K562 (cell line): ENCODE data around the gene PEX10. TPM values are rescaled to one million over a fixed set of nuclear protein-coding genes. Genes with fewer than 3 reads are reported as not detected.

ENCODE experiments used
- COPS2 ChIP-seq: fragments of 450-650 bp; conservative IDR thresholded peaks from 2 replicates; pipeline ENCODE4 v1.6.1; 2016; ENCODE audit warnings: mild to moderate bottlenecking, moderate library complexity
- HLTF ChIP-seq: fragments of 450-650 bp; IDR thresholded peaks from 2 replicates; pipeline ENCODE4 v1.6.1; 2016
- MAFF ChIP-seq: IDR thresholded peaks from 2 replicates; pipeline ENCODE4 v1.6.1; 2012; ENCODE audit warnings: low read length, improper control_type of control experiment
- MAX ChIP-seq: sonication (generic); formaldehyde crosslinking; IDR thresholded peaks from 2 replicates; pipeline ENCODE4 v1.9.0; 2022; ENCODE audit warnings: mild to moderate bottlenecking, missing genetic modification reagents
- ZC3H8 ChIP-seq: fragments of 450-650 bp; IDR thresholded peaks from 2 replicates; pipeline ENCODE4 v1.6.1; 2017
- polyA plus RNA-seq, 8 experiments: library from polyadenylated mRNA; depleted of rRNA in 4 of 8; stranded (reverse) in 5 of 8; unstranded in 3 of 8; fragments of >200 nt; fragmentation: Nextera tagmentation in 2 of 8; fragmentation: Illumina TruSeq in 1 of 8; extraction: Ambion mirVana in 2 of 8; extraction: Trizol in 1 of 8; gene quantifications; 2 replicates each; pipeline versions ENCODE4 v1.2.1 to v1.2.3, GENCODE V29; 2011 to 2014; ENCODE audit warnings: inconsistent platforms in 1 of 8, missing spikeins in 1 of 8
- total RNA-seq, 7 experiments: library from RNA; depleted of rRNA in 6 of 7; stranded (reverse); fragments of >200 nt in 6 of 7; fragmentation: Illumina TruSeq in 2 of 7; extraction: Trizol in 2 of 7; gene quantifications; 2 replicates each; pipeline versions ENCODE4 v1.2.1 to v1.2.3, GENCODE V29; 2011 to 2021; ENCODE audit warnings: low replicate concordance in 1 of 7
- TF ChIP-seq, protein P1 (sequence below), 2 experiments: fragments of 450-650 bp; IDR thresholded peaks; 2 replicates each; pipeline ENCODE4 v1.6.1; 2016; ENCODE audit warnings: mild to moderate bottlenecking in 2 of 2, borderline replicate concordance in 1 of 2, low read depth in 1 of 2, moderate library complexity in 1 of 2

The PEX10 gene
- total and polyA plus RNA-seq, 9 of the 15 experiments (the other 6 are each of a cell fraction or from before 2014, with no cell fraction given) = 0.03 to 26.2 (median 8.7) TPM

GRCh38 chr1:2394220-2394619 lies 18.1 kb downstream of the PEX10 start (continued):
- TF ChIP-seq, protein P1, sequence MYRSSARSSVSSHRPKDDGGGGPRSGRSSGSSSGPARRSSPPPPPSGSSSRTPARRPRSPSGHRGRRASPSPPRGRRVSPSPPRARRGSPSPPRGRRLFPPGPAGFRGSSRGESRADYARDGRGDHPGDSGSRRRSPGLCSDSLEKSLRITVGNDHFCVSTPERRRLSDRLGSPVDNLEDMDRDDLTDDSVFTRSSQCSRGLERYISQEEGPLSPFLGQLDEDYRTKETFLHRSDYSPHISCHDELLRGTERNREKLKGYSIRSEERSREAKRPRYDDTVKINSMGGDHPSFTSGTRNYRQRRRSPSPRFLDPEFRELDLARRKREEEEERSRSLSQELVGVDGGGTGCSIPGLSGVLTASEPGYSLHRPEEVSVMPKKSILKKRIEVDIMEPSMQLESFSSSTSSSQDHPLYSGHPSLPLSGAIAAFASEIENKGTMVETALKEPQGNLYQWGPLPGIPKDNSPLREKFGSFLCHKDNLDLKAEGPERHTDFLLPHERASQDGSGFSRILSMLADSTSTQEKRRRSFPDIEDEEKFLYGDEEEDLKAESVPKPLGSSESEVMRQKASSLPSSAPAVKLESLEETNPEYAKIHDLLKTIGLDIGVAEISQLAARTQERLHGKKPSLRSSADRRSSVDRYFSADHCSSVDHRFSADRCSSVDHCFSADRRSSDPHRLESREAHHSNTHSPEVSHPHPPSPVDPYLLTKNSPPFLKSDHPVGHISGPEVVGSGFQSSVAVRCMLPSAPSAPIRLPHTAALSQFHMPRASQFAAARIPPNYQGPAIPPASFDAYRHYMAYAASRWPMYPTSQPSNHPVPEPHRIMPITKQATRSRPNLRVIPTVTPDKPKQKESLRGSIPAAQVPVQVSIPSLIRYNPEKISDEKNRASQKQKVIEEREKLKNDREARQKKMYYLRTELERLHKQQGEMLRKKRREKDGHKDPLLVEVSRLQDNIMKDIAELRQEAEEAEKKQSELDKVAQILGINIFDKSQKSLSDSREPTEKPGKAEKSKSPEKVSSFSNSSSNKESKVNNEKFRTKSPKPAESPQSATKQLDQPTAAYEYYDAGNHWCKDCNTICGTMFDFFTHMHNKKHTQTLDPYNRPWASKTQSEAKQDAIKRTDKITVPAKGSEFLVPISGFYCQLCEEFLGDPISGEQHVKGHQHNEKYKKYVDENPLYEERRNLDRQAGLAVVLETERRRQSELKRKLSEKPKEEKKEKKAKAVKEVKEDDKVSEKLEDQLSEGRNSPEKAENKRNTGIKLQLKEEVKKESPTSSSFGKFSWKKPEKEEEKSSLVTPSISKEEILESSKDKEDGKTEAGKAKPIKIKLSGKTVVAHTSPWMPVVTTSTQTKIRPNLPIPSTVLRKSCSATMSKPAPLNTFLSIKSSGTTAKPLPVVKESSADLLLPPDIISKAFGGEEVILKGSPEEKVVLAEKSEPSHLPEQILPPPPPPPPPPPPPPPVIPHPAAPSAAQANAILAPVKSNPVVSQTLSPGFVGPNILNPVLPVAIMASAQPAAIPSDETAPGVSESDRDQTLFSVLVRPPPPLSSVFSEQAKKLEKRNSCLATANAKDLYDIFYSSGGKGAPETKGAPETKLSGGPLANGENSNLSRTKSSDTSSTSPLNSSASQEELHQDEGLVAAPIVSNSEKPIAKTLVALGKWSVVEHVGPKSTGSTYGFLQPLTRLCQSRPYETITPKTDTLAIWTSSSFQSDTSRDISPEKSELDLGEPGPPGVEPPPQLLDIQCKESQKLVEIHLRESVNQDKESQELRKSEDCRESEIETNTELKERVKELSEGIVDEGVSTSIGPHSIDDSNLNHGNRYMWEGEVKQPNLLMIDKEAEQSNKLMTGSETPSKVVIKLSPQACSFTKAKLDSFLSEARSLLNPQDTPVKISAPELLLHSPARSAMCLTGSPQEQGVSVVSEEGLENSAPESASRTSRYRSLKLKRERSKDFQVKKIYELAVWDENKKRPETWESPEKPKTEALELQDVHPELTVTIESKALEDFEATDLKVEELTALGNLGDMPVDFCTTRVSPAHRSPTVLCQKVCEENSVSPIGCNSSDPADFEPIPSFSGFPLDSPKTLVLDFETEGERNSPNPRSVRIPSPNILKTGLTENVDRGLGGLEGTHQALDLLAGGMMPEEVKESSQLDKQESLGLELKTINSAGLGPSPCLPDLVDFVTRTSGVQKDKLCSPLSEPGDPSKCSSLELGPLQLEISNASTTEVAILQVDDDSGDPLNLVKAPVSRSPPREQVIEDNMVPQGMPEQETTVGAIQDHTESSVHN (IDR thresholded peaks at IDR 0.05; ENCODE audit: borderline replicate concordance in 1 of 2, low read depth in 1 of 2) = no peak
- TF ChIP-seq ZC3H8 = no peak
- TF ChIP-seq MAX (CRISPR knock-in tag) = no peak
- no peak for TF ChIP-seq COPS2
- TF ChIP-seq HLTF = no peak
- no peak for TF ChIP-seq MAFF
